Sigmoid colon (tissue), 4 donors: ENCODE results near the gene BEST1.

Source experiments
- EP300 ChIP-seq, 4 donors: sonication (generic); formaldehyde crosslinking; IDR thresholded peaks; one replicate each; pipeline ENCODE4 v1.6.1; 2017; ENCODE audit warnings: antibody characterized with exemption in 4 of 4
- POLR2A ChIP-seq, 2 donors: fragments of 450-650 bp; IDR thresholded peaks; one replicate each; pipeline ENCODE4 v1.6.1; 2016; ENCODE audit warnings: antibody characterized with exemption in 2 of 2, mild to moderate bottlenecking in 2 of 2, moderate library complexity in 2 of 2
- POLR2AphosphoS5 ChIP-seq, 4 donors: sonication (generic); formaldehyde crosslinking; IDR thresholded peaks; one replicate each; pipeline ENCODE4 v1.6.1; 2017; ENCODE audit warnings: antibody characterized with exemption in 4 of 4
- TF ChIP-seq, protein P1 (sequence below), 4 experiments: fragments of 450-650 bp in 3 of 4; fragments of 200-600 bp in 1 of 4; IDR thresholded peaks; one replicate each; pipeline ENCODE4 v1.5.1; 2016 to 2019; ENCODE audit warnings: antibody characterized with exemption in 4 of 4, mild to moderate bottlenecking in 3 of 4, moderate library complexity in 2 of 4

DNA sequence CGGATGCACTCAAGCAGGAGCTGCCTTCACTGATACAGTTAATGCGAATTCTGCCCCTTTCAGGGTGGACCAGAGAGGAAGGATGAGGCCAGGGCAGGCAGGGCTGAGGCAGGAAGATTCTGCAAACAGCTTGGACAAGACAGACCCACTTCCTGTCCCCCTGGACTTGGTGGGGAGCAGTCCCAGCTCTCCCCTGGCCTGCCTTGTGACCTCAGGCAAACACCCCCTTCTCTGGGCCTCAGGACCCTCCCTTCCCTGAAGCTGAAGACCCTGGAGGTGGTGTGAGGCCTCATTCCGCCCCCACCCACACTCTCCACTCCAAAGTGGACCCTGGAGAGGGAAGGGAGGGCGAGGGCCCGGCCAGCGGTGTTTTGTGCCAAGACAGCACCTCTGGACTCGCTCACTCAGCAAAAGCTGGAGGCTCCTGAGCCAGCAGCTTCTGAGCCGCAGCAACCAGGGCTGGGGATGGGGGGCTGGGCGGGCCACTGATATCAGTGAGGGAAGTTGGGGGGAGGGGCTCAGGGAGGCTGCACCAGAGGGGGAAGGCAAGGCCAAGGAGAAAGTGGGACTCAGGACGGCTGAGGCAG is 41.3 kb upstream of the BEST1 start:
- no peak for TF ChIP-seq POLR2AphosphoS5 (IDR thresholded peaks at IDR 0.05)
- no peak for TF ChIP-seq POLR2A (IDR thresholded peaks at IDR 0.05)
- TF ChIP-seq, protein P1, sequence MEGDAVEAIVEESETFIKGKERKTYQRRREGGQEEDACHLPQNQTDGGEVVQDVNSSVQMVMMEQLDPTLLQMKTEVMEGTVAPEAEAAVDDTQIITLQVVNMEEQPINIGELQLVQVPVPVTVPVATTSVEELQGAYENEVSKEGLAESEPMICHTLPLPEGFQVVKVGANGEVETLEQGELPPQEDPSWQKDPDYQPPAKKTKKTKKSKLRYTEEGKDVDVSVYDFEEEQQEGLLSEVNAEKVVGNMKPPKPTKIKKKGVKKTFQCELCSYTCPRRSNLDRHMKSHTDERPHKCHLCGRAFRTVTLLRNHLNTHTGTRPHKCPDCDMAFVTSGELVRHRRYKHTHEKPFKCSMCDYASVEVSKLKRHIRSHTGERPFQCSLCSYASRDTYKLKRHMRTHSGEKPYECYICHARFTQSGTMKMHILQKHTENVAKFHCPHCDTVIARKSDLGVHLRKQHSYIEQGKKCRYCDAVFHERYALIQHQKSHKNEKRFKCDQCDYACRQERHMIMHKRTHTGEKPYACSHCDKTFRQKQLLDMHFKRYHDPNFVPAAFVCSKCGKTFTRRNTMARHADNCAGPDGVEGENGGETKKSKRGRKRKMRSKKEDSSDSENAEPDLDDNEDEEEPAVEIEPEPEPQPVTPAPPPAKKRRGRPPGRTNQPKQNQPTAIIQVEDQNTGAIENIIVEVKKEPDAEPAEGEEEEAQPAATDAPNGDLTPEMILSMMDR (IDR thresholded peaks at IDR 0.05) = no peak
- no peak for TF ChIP-seq EP300 (IDR thresholded peaks at IDR 0.05)
